GM18502 (cell line): ENCODE results near the gene BPGM.
"Not testable (repeated sequence)": the region's sequence is repeated elsewhere in the genome, so short reads cannot be mapped to it uniquely, and the experiment has no call there.

Source experiments
- ATAC-seq: cut with Tn5 transposase; IDR thresholded peaks from one replicate; pipeline ENCODE4 v1.9.1; 2021; ENCODE audit warnings: mild to moderate bottlenecking; ENCODE audit not compliant: unreplicated experiment, poor library complexity

BPGM gene

GRCh38 chr7:134630237-134630636 lies 16.4 kb upstream of the BPGM start:
- ATAC-seq: no peak

GRCh38 chr7:134630893-134631292 lies 15.8 kb upstream of the BPGM start:
- no peak for ATAC-seq

- no peak for ATAC-seq
These were observed 14.6 kb upstream of the BPGM start for GRCh38 chr7:134632052-134632451.

- no peak for ATAC-seq
These were observed 13.6 kb upstream of the BPGM start for GRCh38 chr7:134632937-134633540.

GRCh38 chr7:134636008-134636449 lies 10.6 kb upstream of the BPGM start:
- ATAC-seq: peak; percentile 91

- ATAC-seq: no peak
These were observed 9.2 kb upstream of the BPGM start for GRCh38 chr7:134637441-134637840.

- ATAC-seq: no peak
These were observed 8.5 kb upstream of the BPGM start for GRCh38 chr7:134637934-134638719.

GRCh38 chr7:134639061-134639460 lies 7.6 kb upstream of the BPGM start:
- no peak for ATAC-seq

- no peak for ATAC-seq
These were observed 6.9 kb upstream of the BPGM start for GRCh38 chr7:134639683-134640279.

- ATAC-seq: no peak
These were observed 5.6 kb upstream of the BPGM start for GRCh38 chr7:134640842-134641715.

GRCh38 chr7:134641981-134642380 lies 4.7 kb upstream of the BPGM start:
- not testable (repeated sequence) for ATAC-seq

GRCh38 chr7:134643131-134643530 lies 3.5 kb upstream of the BPGM start:
- no peak for ATAC-seq

GRCh38 chr7:134645478-134645877 lies 1.2 kb upstream of the BPGM start:
- no peak for ATAC-seq

GRCh38 chr7:134645935-134646334 lies 718 bp upstream of the BPGM start:
- no peak for ATAC-seq

GRCh38 chr7:134648456-134648855 lies 1.8 kb downstream of the BPGM start:
- no peak for ATAC-seq

- no peak for ATAC-seq
These were observed 2.6 kb downstream of the BPGM start for GRCh38 chr7:134649226-134649775.

GRCh38 chr7:134651991-134652390 lies 5.3 kb downstream of the BPGM start:
- no peak for ATAC-seq

- no peak for ATAC-seq
These were observed 7.6 kb downstream of the BPGM start for GRCh38 chr7:134654104-134654775.

- ATAC-seq: no peak
These were observed 10.9 kb downstream of the BPGM start for GRCh38 chr7:134657526-134657925.
